HG02759 (cell line): ENCODE measurements around the gene GPRASP2.

Experiments used
- ATAC-seq: cut with Tn5 transposase; IDR thresholded peaks from one replicate; pipeline ENCODE4 v1.9.1; 2021; ENCODE audit warnings: mild to moderate bottlenecking, moderate library complexity; ENCODE audit not compliant: unreplicated experiment

Gene GPRASP2

DNA sequence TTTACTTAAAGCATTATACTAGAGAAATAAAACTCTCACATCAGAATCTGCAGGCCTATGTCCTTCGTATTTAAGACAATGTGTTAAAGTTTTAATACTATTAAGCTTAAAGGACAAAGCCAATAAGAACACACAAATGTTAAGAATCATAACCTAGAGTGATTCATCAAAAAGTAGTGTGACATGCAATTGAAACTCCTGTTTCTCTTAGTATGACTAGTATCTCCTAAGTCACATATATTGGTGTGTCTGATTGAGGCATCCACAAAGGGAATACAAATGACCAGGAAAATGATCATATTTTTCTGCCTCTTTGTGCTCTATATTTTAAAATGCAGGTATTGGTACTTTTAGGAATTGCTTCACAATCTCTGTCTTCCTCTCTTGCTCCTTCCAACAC, 32.1 kb downstream of the GPRASP2 start:
- no peak for ATAC-seq

GRCh38 chrX:102745513-102745856, 33.2 kb downstream of the GPRASP2 start:
- ATAC-seq, result no peak

- ATAC-seq, result peak; percentile 77
These were observed 33.8 kb downstream of the GPRASP2 start for GRCh38 chrX:102745857-102746584.

GRCh38 chrX:102765217-102765616, 53.0 kb downstream of the GPRASP2 start:
- no peak for ATAC-seq

DNA sequence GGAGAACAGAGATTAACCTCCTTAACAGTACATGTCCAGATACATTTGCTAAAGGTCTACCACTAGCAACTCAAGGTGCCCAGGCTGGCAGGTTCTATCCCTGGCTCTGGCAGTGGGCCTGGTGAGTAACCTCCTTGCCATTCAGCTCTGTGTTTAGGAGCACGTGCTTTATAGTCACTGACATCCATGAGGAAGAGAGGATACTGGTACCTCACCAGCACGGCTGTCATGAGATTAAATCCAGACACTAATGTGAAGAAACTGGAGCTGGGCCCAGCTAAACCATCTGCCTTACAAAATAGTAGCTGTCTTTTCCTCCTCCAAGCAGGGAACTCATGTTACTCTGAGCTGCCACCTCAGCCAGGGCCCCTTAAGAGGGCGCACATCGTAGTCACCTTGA, 53.6 kb downstream of the GPRASP2 start:
- no peak for ATAC-seq

- no peak for ATAC-seq
These were observed 55.0 kb downstream of the GPRASP2 start for GRCh38 chrX:102767287-102767686.
